ENCODE results near the gene NTPCR. TPM values are rescaled to one million over a fixed set of nuclear protein-coding genes. Genes with fewer than 3 reads are reported as not detected.

NTPCR gene
- polyA plus RNA-seq, 1 donor = 41.0 TPM

- no peak for DNase-seq
These were observed 22.4 kb upstream of the NTPCR start for GRCh38 chr1:232927830-232928505.

GRCh38 chr1:232932486-232933425 is 17.7 kb upstream of the NTPCR start:
- DNase-seq = no peak

- DNase-seq = no peak
These were observed 13.5 kb upstream of the NTPCR start for GRCh38 chr1:232936941-232937340.

- DNase-seq = no peak
These were observed 12.6 kb upstream of the NTPCR start for GRCh38 chr1:232937741-232938375.

GRCh38 chr1:232938926-232939325 is 11.5 kb upstream of the NTPCR start:
- DNase-seq = no peak

GRCh38 chr1:232939748-232940147 is 10.7 kb upstream of the NTPCR start:
- DNase-seq = no peak

- DNase-seq = no peak
These were observed 10.1 kb upstream of the NTPCR start for GRCh38 chr1:232940262-232940661.

GRCh38 chr1:232942413-232943294 is 7.8 kb upstream of the NTPCR start:
- DNase-seq = no peak

- DNase-seq = no peak
These were observed 6.6 kb upstream of the NTPCR start for GRCh38 chr1:232943679-232944252.

- no peak for DNase-seq
These were observed 6.1 kb upstream of the NTPCR start for GRCh38 chr1:232944347-232944746.

- no peak for DNase-seq
These were observed 695 bp upstream of the NTPCR start for GRCh38 chr1:232949636-232950196.

- no peak for DNase-seq
These were observed 769 bp downstream of the NTPCR start for GRCh38 chr1:232951180-232951579.

GRCh38 chr1:232951605-232952004 is 1.2 kb downstream of the NTPCR start:
- DNase-seq = no peak

GRCh38 chr1:232952514-232953499 is 2.4 kb downstream of the NTPCR start:
- DNase-seq = no peak

GRCh38 chr1:232954594-232955365 is 4.4 kb downstream of the NTPCR start:
- no peak for DNase-seq

GRCh38 chr1:232956081-232956480 is 5.7 kb downstream of the NTPCR start:
- DNase-seq = no peak

GRCh38 chr1:232958067-232958466 is 7.7 kb downstream of the NTPCR start:
- no peak for DNase-seq

- DNase-seq = no peak
These were observed 12.6 kb downstream of the NTPCR start for GRCh38 chr1:232962761-232963745.
